SK-N-SH (cell line): ENCODE measurements around the gene RPL28. TPM values are rescaled to one million over a fixed set of nuclear protein-coding genes. Genes with fewer than 3 reads are reported as not detected.

Experiments
- CTCF ChIA-PET: fragments of 300-600, 350-600 bp; formaldehyde crosslinking; extraction: SDS; loops from one replicate; lab custom pipeline; 2021; lab: Yijun Ruan, JAX
- POLR2A ChIA-PET: fragments of 350-600 bp; sonication (Branson Sonifier 250); formaldehyde crosslinking; extraction: SDS; loops from one replicate; lab custom pipeline; 2020; ENCODE audit warnings: antibody characterized with exemption, inconsistent platforms; lab: Yijun Ruan, JAX
- DNase-seq: peaks from one replicate; pipeline ENCODE4 v3.0.0; 2012
- H2AFZ ChIP-seq: fragments of 200-600 bp; sonication (generic); 2 replicates; pipeline ENCODE4 v1.8.1; 2016; ENCODE audit warnings: antibody characterized with exemption, mild to moderate bottlenecking, low read depth
- H3F3A ChIP-seq: fragments of 200-600 bp; sonication (generic); replicated peaks from 2 replicates; pipeline ENCODE3; 2016; ENCODE audit warnings: antibody characterized with exemption, mild to moderate bottlenecking; ENCODE audit not compliant: insufficient read depth
- H3K27ac ChIP-seq, 2 experiments: fragments of 200-500 bp in 1 of 2; fragments of 200-600 bp in 1 of 2; sonication (Bioruptor generic) in 1 of 2; sonication (generic), shearing (Covaris generic) in 1 of 2; 2 replicates each; pipeline versions ENCODE4 v1.5.1 to v1.6.1; 2014 to 2016; ENCODE audit warnings: low read depth in 2 of 2, inconsistent platforms in 1 of 2, low read length in 1 of 2, mild to moderate bottlenecking in 1 of 2, mixed read lengths in 1 of 2
- H3K27me3 ChIP-seq: fragments of 200-600 bp; sonication (generic), shearing (Covaris generic); 2 replicates; pipeline ENCODE4 v1.6.1; 2016; ENCODE audit warnings: mixed run types; ENCODE audit not compliant: insufficient read depth
- H3K36me3 ChIP-seq, 2 experiments: fragments of 200-500 bp in 1 of 2; fragments of 200-600 bp in 1 of 2; sonication (Bioruptor generic) in 1 of 2; sonication (generic) in 1 of 2; replicated peaks in 1 of 2; 2 replicates each; pipeline versions ENCODE3 to v1.5.1; 2014 to 2016; ENCODE audit warnings: low read length in 1 of 2, mild to moderate bottlenecking in 1 of 2; ENCODE audit not compliant: insufficient read depth in 2 of 2, control insufficient read depth in 1 of 2
- H3K4me1 ChIP-seq, 2 experiments: fragments of 200-500 bp in 1 of 2; fragments of 200-600 bp in 1 of 2; sonication (Bioruptor generic) in 1 of 2; sonication (generic), shearing (Covaris generic) in 1 of 2; 2 replicates each; pipeline versions ENCODE4 v1.5.1 to v1.6.1; 2014 to 2016; ENCODE audit warnings: low read depth in 1 of 2, low read length in 1 of 2, mixed run types in 1 of 2; ENCODE audit not compliant: insufficient read depth in 2 of 2, control insufficient read depth in 1 of 2
- H3K4me2 ChIP-seq: fragments of 200-600 bp; sonication (generic), shearing (Covaris generic); 2 replicates; pipeline ENCODE4 v1.6.1; 2017; ENCODE audit warnings: mixed run types
- H3K4me3 ChIP-seq, 2 experiments: fragments of 200-500 bp in 1 of 2; fragments of 200-600 bp in 1 of 2; sonication (Bioruptor generic) in 1 of 2; sonication (generic), shearing (Covaris generic) in 1 of 2; 2 replicates each; pipeline versions ENCODE4 v1.5.1 to v1.8.1; 2014 to 2016; ENCODE audit warnings: low read depth in 2 of 2, inconsistent platforms in 1 of 2, low read length in 1 of 2, mild to moderate bottlenecking in 1 of 2, mixed read lengths in 1 of 2, moderate library complexity in 1 of 2
- H3K79me2 ChIP-seq: fragments of 200-600 bp; sonication (generic); 2 replicates; pipeline ENCODE4 v1.8.1; 2017; ENCODE audit warnings: mild to moderate bottlenecking; ENCODE audit not compliant: insufficient read depth
- H3K9ac ChIP-seq: fragments of 200-600 bp; sonication (generic); 2 replicates; pipeline ENCODE4 v1.6.1; 2017; ENCODE audit warnings: mixed run types
- H3K9me2 ChIP-seq: fragments of 200-600 bp; sonication (generic); 2 replicates; pipeline ENCODE4 v1.6.1; 2017; ENCODE audit warnings: mixed run types
- H3K9me3 ChIP-seq: fragments of 200-600 bp; sonication (generic); 2 replicates; pipeline ENCODE4 v1.6.1; 2017; ENCODE audit warnings: mixed run types, mild to moderate bottlenecking, moderate library complexity
- H4K20me1 ChIP-seq: fragments of 200-600 bp; sonication (generic); 2 replicates; pipeline ENCODE4 v1.6.1; 2017; ENCODE audit warnings: mild to moderate bottlenecking, mixed run types; ENCODE audit not compliant: insufficient read depth
- ELF1 ChIP-seq: IDR thresholded peaks from 2 replicates; pipeline ENCODE4 v1.4.0; 2012
- EP300 ChIP-seq, 2 experiments: IDR thresholded peaks; 2 replicates each; pipeline versions ENCODE4 v1.4.0 to v1.6.1; 2012; ENCODE audit warnings: borderline replicate concordance in 1 of 2, low read depth in 1 of 2, low read length in 1 of 2
- EZH2phosphoT487 ChIP-seq: fragments of 200-600 bp; sonication (generic); IDR thresholded peaks from 2 replicates; pipeline ENCODE4 v1.6.1; 2017; ENCODE audit warnings: low read depth, mixed run types, mild to moderate bottlenecking, antibody characterized with exemption, moderate library complexity, borderline replicate concordance
- FOSL2 ChIP-seq: IDR thresholded peaks from 2 replicates; pipeline ENCODE4 v1.4.0; 2012; ENCODE audit warnings: low read depth, mild to moderate bottlenecking, moderate library complexity, borderline replicate concordance
- FOXM1 ChIP-seq: IDR thresholded peaks from 2 replicates; pipeline ENCODE4 v1.4.0; 2012; ENCODE audit warnings: low read depth, mild to moderate bottlenecking
- GABPA ChIP-seq: IDR thresholded peaks from 2 replicates; pipeline ENCODE4 v1.4.0; 2012; ENCODE audit warnings: low read depth, mild to moderate bottlenecking
- NRF1 ChIP-seq: IDR thresholded peaks from 2 replicates; pipeline ENCODE4 v1.6.1; 2012; ENCODE audit warnings: low read depth, mild to moderate bottlenecking, low read length
- POLR2AphosphoS5 ChIP-seq: IDR thresholded peaks from 2 replicates; pipeline ENCODE4 v1.6.1; 2012; ENCODE audit warnings: low read depth, low read length
- RXRA ChIP-seq: IDR thresholded peaks from 2 replicates; pipeline ENCODE4 v1.4.0; 2012; ENCODE audit warnings: low read depth, mild to moderate bottlenecking, borderline replicate concordance
- SMC3 ChIP-seq: IDR thresholded peaks from 2 replicates; pipeline ENCODE4 v1.6.1; 2012; ENCODE audit warnings: low read depth, low read length, improper control_type of control experiment
- TAF1 ChIP-seq: IDR thresholded peaks from 2 replicates; pipeline ENCODE4 v1.6.1; 2012; ENCODE audit warnings: low read depth, mild to moderate bottlenecking, low read length, moderate library complexity, borderline replicate concordance
- TEAD4 ChIP-seq: IDR thresholded peaks from 2 replicates; pipeline ENCODE4 v1.4.0; 2012; ENCODE audit warnings: mild to moderate bottlenecking, borderline replicate concordance; ENCODE audit not compliant: insufficient read depth
- USF2 ChIP-seq: fragments of 150-350 bp; IDR thresholded peaks from 2 replicates; pipeline ENCODE4 v1.6.1; 2017; ENCODE audit warnings: antibody characterized with exemption, low read length, low read depth, borderline replicate concordance
- YY1 ChIP-seq: IDR thresholded peaks from 2 replicates; pipeline ENCODE4 v1.4.0; 2012; ENCODE audit warnings: low read depth, mild to moderate bottlenecking
- ZBTB33 ChIP-seq: IDR thresholded peaks from 2 replicates; pipeline ENCODE4 v1.4.0; 2012; ENCODE audit warnings: low read depth, borderline replicate concordance
- WGBS: methylation state at CpG from one replicate; pipeline ENCODE4 v1.1.6; 2017; ENCODE audit warnings: low lambda C conversion rate; 5-methylcytosine and 5-hydroxymethylcytosine counted together
- polyA plus RNA-seq, 3 experiments: library from polyadenylated mRNA; depleted of rRNA; stranded (reverse); fragments of >200 nt; gene quantifications; 2 replicates each; pipeline ENCODE4 v1.2.3, GENCODE V29; 2012
- TF ChIP-seq, protein P1 (sequence below): IDR thresholded peaks from 2 replicates; pipeline ENCODE4; 2012
- TF ChIP-seq, protein P2 (sequence below): IDR thresholded peaks from 2 replicates; pipeline ENCODE4 v1.6.1; 2012; ENCODE audit warnings: mild to moderate bottlenecking, low read depth, low read length, moderate library complexity

The RPL28 gene
- polyA plus RNA-seq, 1 of the 3 experiments (the other 2 are of a cell fraction), result 2,368 TPM

DNA sequence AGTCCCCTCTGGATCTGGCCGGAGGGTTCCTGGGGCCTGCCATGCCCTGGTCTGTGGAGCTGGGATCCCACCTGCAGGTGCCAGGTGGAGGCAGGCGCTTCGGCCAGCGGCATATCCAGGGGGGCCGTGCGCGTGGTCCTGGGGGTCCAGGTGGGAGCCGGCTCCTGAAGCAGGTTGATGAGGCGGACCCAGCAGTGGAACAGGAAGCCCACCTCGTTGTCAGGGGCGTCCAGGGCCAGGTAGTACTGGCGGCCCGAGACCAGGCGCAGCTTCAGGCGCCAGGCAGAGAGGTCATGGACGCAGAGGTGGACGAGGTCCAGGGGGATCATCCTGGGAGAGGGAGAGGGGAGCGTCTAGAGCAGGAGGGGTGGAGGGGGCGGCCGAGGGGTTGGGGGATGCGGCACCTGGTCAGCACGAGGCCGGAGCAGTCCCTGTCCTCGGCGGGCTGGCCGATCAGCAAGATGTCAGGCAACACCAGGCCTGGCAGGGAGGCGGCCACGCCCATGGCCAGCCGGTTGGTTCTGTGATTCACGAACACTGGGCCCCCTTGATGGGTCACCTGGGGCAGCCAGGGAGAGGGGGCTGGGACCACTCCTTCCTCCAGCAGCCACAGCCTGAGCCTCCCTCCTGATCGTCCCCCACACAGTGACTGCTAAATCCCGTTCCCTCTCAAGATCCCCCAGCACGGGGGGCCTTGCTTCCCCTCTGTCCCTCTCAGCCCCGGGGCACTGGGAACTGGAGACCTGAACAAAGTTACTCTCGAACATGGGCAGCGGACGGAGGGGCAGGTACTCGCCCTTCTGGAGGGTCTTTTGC lies 23.4 kb upstream of the RPL28 start:
- H3K79me2 ChIP-seq, result no peaks in the 10 kb centered on the region
- H3K9me2 ChIP-seq, result no peaks in the 10 kb centered on the region
- no peak for TF ChIP-seq TEAD4
- TF ChIP-seq POLR2AphosphoS5, result no peak
- no peak for TF ChIP-seq ELF1
- TF ChIP-seq, protein P1, sequence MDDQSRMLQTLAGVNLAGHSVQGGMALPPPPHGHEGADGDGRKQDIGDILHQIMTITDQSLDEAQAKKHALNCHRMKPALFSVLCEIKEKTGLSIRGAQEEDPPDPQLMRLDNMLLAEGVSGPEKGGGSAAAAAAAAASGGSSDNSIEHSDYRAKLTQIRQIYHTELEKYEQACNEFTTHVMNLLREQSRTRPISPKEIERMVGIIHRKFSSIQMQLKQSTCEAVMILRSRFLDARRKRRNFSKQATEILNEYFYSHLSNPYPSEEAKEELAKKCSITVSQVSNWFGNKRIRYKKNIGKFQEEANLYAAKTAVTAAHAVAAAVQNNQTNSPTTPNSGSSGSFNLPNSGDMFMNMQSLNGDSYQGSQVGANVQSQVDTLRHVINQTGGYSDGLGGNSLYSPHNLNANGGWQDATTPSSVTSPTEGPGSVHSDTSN, result no peak
- no peak for TF ChIP-seq YY1
- TF ChIP-seq FOXM1, result no peak
- TF ChIP-seq TAF1, result no peak
- no peak for TF ChIP-seq SMC3
- H3K4me2 ChIP-seq, result no peak overlapping the region
- WGBS, result 85% methylated on average over 28 of the region's 38 CpGs
- H3K27ac ChIP-seq, result no peak overlapping the region
- no peaks in the 10 kb centered on the region for H3K27me3 ChIP-seq
- no peak overlapping the region for H2AFZ ChIP-seq
- POLR2A ChIA-PET, result interaction anchor here (1.4 kb wide), 1 partner anchor 45 kb away, joined by 5 read pairs; the partner anchor contains the start of gene UBE2S
- DNase-seq, result no peak
- no peak overlapping the region for H3K9ac ChIP-seq
- no peaks in the 10 kb centered on the region for H4K20me1 ChIP-seq
- H3K36me3 ChIP-seq, result peaks cover 0 to 4% of the 10 kb centered on the region in 2 experiments
- no peaks in the 10 kb centered on the region for H3K9me3 ChIP-seq
- H3K4me3 ChIP-seq, result no peak overlapping the region
- H3K4me1 ChIP-seq, result peaks cover 0 to 4% of the 10 kb centered on the region in 2 experiments; a peak in 1 of 4 replicates
- H3F3A ChIP-seq, result peaks cover 8% of the 10 kb centered on the region
- CTCF ChIA-PET, result interaction anchor here (0.6 to 2.0 kb wide), 3 partner anchors 22 to 221 kb away, joined by 3 to 8 read pairs (median 4); partner anchors contain the start of gene TMEM238

GRCh38 chr19:55362990-55363716 lies 22.6 kb upstream of the RPL28 start, which contains the start of gene GARIN5B:
Gene GARIN5B, minus strand, starts transcription at chr19:55363260. Its CDS starts 194 bp downstream, at chr19:55363066.
- no peak within 1 kb of the TSS for H3K27ac ChIP-seq
- H3K9me3 ChIP-seq, result no peaks in the 10 kb centered on the region
- H4K20me1 ChIP-seq, result no peaks in the 10 kb centered on the region
- ChIA-PET POLR2A (no interaction called here), CTCF (interaction anchor here (1.2 to 2.0 kb wide), 2 partner anchors 61 to 221 kb away, joined by 4 to 8 read pairs; no protein-coding TSS in a partner anchor)
- H3K9ac ChIP-seq, result no peak within 1 kb of the TSS
- H3K36me3 ChIP-seq, result peaks cover 0 to 4% of the 10 kb centered on the region in 2 experiments
- H2AFZ ChIP-seq, result no peak within 1 kb of the TSS
- H3K79me2 ChIP-seq, result no peaks in the 10 kb centered on the region
- H3F3A ChIP-seq, result peaks cover 8% of the 10 kb centered on the region
- no peak for DNase-seq
- no peaks in the 10 kb centered on the region for H3K27me3 ChIP-seq
- WGBS, result 88% methylated on average over 13 of the region's 27 CpGs
- H3K4me3 ChIP-seq, result no peak within 1 kb of the TSS
- no peaks in the 10 kb centered on the region for H3K9me2 ChIP-seq
- H3K4me2 ChIP-seq, result no peak within 1 kb of the TSS
- H3K4me1 ChIP-seq, result peaks cover 0 to 4% of the 10 kb centered on the region in 2 experiments; a peak in 1 of 4 replicates
- TF ChIP-seq USF2, result no peak
- no peak for TF ChIP-seq EP300 (IDR thresholded peaks at IDR 0.05; ENCODE audit: borderline replicate concordance in 1 of 2, low read depth in 1 of 2, low read length in 1 of 2)
- TF ChIP-seq FOSL2, result no peak
- TF ChIP-seq ZBTB33, result no peak
- TF ChIP-seq GABPA, result no peak
- TF ChIP-seq EZH2phosphoT487, result no peak
- no peak for TF ChIP-seq NRF1
- TF ChIP-seq, protein P2, sequence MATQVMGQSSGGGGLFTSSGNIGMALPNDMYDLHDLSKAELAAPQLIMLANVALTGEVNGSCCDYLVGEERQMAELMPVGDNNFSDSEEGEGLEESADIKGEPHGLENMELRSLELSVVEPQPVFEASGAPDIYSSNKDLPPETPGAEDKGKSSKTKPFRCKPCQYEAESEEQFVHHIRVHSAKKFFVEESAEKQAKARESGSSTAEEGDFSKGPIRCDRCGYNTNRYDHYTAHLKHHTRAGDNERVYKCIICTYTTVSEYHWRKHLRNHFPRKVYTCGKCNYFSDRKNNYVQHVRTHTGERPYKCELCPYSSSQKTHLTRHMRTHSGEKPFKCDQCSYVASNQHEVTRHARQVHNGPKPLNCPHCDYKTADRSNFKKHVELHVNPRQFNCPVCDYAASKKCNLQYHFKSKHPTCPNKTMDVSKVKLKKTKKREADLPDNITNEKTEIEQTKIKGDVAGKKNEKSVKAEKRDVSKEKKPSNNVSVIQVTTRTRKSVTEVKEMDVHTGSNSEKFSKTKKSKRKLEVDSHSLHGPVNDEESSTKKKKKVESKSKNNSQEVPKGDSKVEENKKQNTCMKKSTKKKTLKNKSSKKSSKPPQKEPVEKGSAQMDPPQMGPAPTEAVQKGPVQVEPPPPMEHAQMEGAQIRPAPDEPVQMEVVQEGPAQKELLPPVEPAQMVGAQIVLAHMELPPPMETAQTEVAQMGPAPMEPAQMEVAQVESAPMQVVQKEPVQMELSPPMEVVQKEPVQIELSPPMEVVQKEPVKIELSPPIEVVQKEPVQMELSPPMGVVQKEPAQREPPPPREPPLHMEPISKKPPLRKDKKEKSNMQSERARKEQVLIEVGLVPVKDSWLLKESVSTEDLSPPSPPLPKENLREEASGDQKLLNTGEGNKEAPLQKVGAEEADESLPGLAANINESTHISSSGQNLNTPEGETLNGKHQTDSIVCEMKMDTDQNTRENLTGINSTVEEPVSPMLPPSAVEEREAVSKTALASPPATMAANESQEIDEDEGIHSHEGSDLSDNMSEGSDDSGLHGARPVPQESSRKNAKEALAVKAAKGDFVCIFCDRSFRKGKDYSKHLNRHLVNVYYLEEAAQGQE, result no peak
- TF ChIP-seq YY1, result no peak
- no peak for TF ChIP-seq RXRA
